Measurements from ENCODE around the gene LEKR1. TPM values are rescaled to one million over a fixed set of nuclear protein-coding genes. Genes with fewer than 3 reads are reported as not detected.

LEKR1 gene
- 0.36 and 1.5 TPM in 2 replicates for total RNA-seq

GRCh38 chr3:156826144-156826895 lies at the start of gene LEKR1:
LEKR1 (plus strand) TSS chr3:156826353; CDS start chr3:156829330, 2,977 bp downstream.
- Histone ChIP-seq H3K4me1 (ENCODE audit: insufficient read depth, low read length) (peaks cover 14% of the 10 kb centered on the region), H3K4me2 (ENCODE audit: insufficient read depth, low read length) (peak within 1 kb of the TSS; percentile 99), H3K79me2 (ENCODE audit: insufficient read depth, low read length) (no peaks in the 10 kb centered on the region), H3K4me3 (ENCODE audit: insufficient read depth, low read length) (peak within 1 kb of the TSS; percentile 79), H3K27me3 (ENCODE audit: insufficient read depth, low read length) (no peaks in the 10 kb centered on the region), H2AFZ (ENCODE audit: low read length) (peak within 1 kb of the TSS; percentile 72), H3K9me3 (ENCODE audit: low read depth, low read length) (no peaks in the 10 kb centered on the region), H3K36me3 (ENCODE audit: insufficient read depth, low read length) (no peaks in the 10 kb centered on the region), H4K20me1 (ENCODE audit: insufficient read depth, low read length) (no peaks in the 10 kb centered on the region), H3K27ac (ENCODE audit: low read depth, low read length) (peak within 1 kb of the TSS; percentile 100)
- TF ChIP-seq CTCF (IDR thresholded peaks at IDR 0.05; ENCODE audit: extremely low read depth, low read depth, low read length): no peak
- peak; percentile 97 for DNase-seq (ENCODE audit: insufficient read length, low spot score, missing footprints)

GRCh38 chr3:156776871-156777270 lies 49.3 kb upstream of the LEKR1 start:
- TF ChIP-seq CTCF (IDR thresholded peaks at IDR 0.05; ENCODE audit: extremely low read depth, low read depth, low read length): no peak
- DNase-seq (ENCODE audit: insufficient read length, low spot score, missing footprints): no peak
- no peaks in the 10 kb centered on the region for H3K9me3 ChIP-seq (ENCODE audit: low read depth, low read length)
- no peak overlapping the region for H3K27ac ChIP-seq (ENCODE audit: low read depth, low read length)
- H3K4me1 ChIP-seq (ENCODE audit: insufficient read depth, low read length): peaks cover 19% of the 10 kb centered on the region
- no peaks in the 10 kb centered on the region for H3K27me3 ChIP-seq (ENCODE audit: insufficient read depth, low read length)
- H3K36me3 ChIP-seq (ENCODE audit: insufficient read depth, low read length): no peaks in the 10 kb centered on the region
- H4K20me1 ChIP-seq (ENCODE audit: insufficient read depth, low read length): no peaks in the 10 kb centered on the region
- no peak overlapping the region for H3K4me2 ChIP-seq (ENCODE audit: insufficient read depth, low read length)
- no peak overlapping the region for H3K4me3 ChIP-seq (ENCODE audit: insufficient read depth, low read length)
- H2AFZ ChIP-seq (ENCODE audit: low read length): no peak overlapping the region
- no peaks in the 10 kb centered on the region for H3K79me2 ChIP-seq (ENCODE audit: insufficient read depth, low read length)

GRCh38 chr3:156781310-156782230 lies 44.6 kb upstream of the LEKR1 start:
- peak overlapping the region; percentile 4 for H3K4me2 ChIP-seq (ENCODE audit: insufficient read depth, low read length)

More at GRCh38 chr3:156781310-156782230, 44.6 kb upstream of the LEKR1 start:
- Histone ChIP-seq H4K20me1 (ENCODE audit: insufficient read depth, low read length) (no peaks in the 10 kb centered on the region), H3K27ac (ENCODE audit: low read depth, low read length) (peak overlapping the region; percentile 84), H3K9me3 (ENCODE audit: low read depth, low read length) (no peaks in the 10 kb centered on the region), H2AFZ (ENCODE audit: low read length) (no peak overlapping the region), H3K79me2 (ENCODE audit: insufficient read depth, low read length) (no peaks in the 10 kb centered on the region), H3K27me3 (ENCODE audit: insufficient read depth, low read length) (no peaks in the 10 kb centered on the region), H3K4me1 (ENCODE audit: insufficient read depth, low read length) (peaks cover 37% of the 10 kb centered on the region), H3K36me3 (ENCODE audit: insufficient read depth, low read length) (no peaks in the 10 kb centered on the region), H3K4me3 (ENCODE audit: insufficient read depth, low read length) (no peak overlapping the region)
- DNase-seq (ENCODE audit: insufficient read length, low spot score, missing footprints): peak; percentile 58
- no peak for TF ChIP-seq CTCF (IDR thresholded peaks at IDR 0.05; ENCODE audit: extremely low read depth, low read depth, low read length)
